HG03064 (cell line): ENCODE measurements around the gene KCTD17.
"Not testable (repeated sequence)": the region's sequence is repeated elsewhere in the genome, so short reads cannot be mapped to it uniquely, and the experiment has no call there.

Source experiments
- ATAC-seq: cut with Tn5 transposase; IDR thresholded peaks from one replicate; pipeline ENCODE4 v1.9.1; 2021; ENCODE audit warnings: low read depth; ENCODE audit not compliant: unreplicated experiment

The KCTD17 gene

GRCh38 chr22:37057796-37058510, 6.4 kb downstream of the KCTD17 start:
- no peak for ATAC-seq

- ATAC-seq, result no peak
Measured at GRCh38 chr22:37058917-37059701, 7.6 kb downstream of the KCTD17 start.

GRCh38 chr22:37059876-37060449, 8.4 kb downstream of the KCTD17 start:
- no peak for ATAC-seq

GRCh38 chr22:37060801-37061610, 9.5 kb downstream of the KCTD17 start:
- ATAC-seq, result no peak

- ATAC-seq, result no peak
Measured at GRCh38 chr22:37061611-37062375, 10.3 kb downstream of the KCTD17 start.

GRCh38 chr22:37062376-37062675, 10.8 kb downstream of the KCTD17 start:
- no peak for ATAC-seq

- no peak for ATAC-seq
Measured at GRCh38 chr22:37062702-37063381, 11.3 kb downstream of the KCTD17 start.

GRCh38 chr22:37063431-37064420, 12.2 kb downstream of the KCTD17 start:
- ATAC-seq, result no peak

- ATAC-seq, result no peak
Measured at GRCh38 chr22:37064553-37064952, 13.0 kb downstream of the KCTD17 start.

- no peak for ATAC-seq
Measured at GRCh38 chr22:37065180-37065579, 13.6 kb downstream of the KCTD17 start.

- no peak for ATAC-seq
Measured at GRCh38 chr22:37065961-37066360, 14.4 kb downstream of the KCTD17 start.

- ATAC-seq, result no peak
Measured at GRCh38 chr22:37067428-37067827, 15.9 kb downstream of the KCTD17 start.

GRCh38 chr22:37068859-37069258, 17.3 kb downstream of the KCTD17 start:
- ATAC-seq, result no peak

GRCh38 chr22:37069319-37069718, 17.8 kb downstream of the KCTD17 start:
- ATAC-seq, result no peak

GRCh38 chr22:37069719-37070118, 18.2 kb downstream of the KCTD17 start:
- ATAC-seq, result no peak

GRCh38 chr22:37070334-37070733, 18.8 kb downstream of the KCTD17 start:
- no peak for ATAC-seq

GRCh38 chr22:37070744-37071143, 19.2 kb downstream of the KCTD17 start:
- ATAC-seq, result no peak

- ATAC-seq, result not testable (repeated sequence)
Measured at GRCh38 chr22:37071850-37072592, 20.5 kb downstream of the KCTD17 start.
